NT2/D1 (cell line): ENCODE measurements around the gene SLC6A2.

Experiments
- SUZ12 ChIP-seq: IDR thresholded peaks from 2 replicates; pipeline ENCODE4 v1.6.1; 2011; ENCODE audit not compliant: insufficient read length, insufficient read depth; ENCODE audit errors: extremely low read depth
- YY1 ChIP-seq: IDR thresholded peaks from 2 replicates; pipeline ENCODE4 v1.6.1; 2011; ENCODE audit not compliant: insufficient read length, insufficient read depth
- ZNF274 ChIP-seq: IDR thresholded peaks from 2 replicates; pipeline ENCODE4 v1.6.1; 2011; ENCODE audit warnings: mild to moderate bottlenecking, low read depth, low read length

DNA sequence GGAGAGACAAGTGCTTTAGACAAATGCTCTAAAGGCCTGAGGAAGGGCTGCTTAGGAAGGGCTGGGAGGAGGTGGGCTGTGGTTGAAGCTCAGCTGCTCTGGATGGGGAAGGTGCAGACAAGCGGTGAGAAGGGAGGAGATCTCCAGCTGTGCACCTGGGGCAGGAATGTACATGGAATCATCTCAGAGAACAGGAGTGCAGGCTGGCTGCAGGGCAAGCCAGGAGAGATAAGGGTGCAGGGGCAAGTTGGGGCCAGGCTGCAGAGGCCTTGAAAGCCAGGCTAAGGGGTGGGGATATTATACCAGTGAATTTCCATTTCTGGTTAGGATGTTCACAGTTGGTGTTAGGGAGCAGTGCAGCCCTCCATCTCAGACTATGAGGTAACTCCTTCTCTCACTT is 4.2 kb downstream of the SLC6A2 start:
- TF ChIP-seq SUZ12 (no peak), YY1 (no peak), ZNF274 (no peak)
